Measurements from ENCODE around the gene DSG4. TPM values are rescaled to one million over a fixed set of nuclear protein-coding genes. Genes with fewer than 3 reads are reported as not detected.

Gene DSG4
- total and polyA plus RNA-seq, 4 donors, result under 0.01 TPM; not detected in 3

GRCh38 chr18:31393286-31393685 lies 16.7 kb downstream of the DSG4 start:
- H3K4me3 ChIP-seq (ENCODE audit: low read depth in 1 of 3, low read length in 3 of 3), result no peak overlapping the region
- TF ChIP-seq HNF4A (conservative IDR thresholded peaks at IDR 0.05), result no peak
- no peak for TF ChIP-seq YY1 (IDR thresholded peaks at IDR 0.05)
- no peak for TF ChIP-seq FOXA1 (IDR thresholded peaks at IDR 0.05)
- no peak for TF ChIP-seq ATF3 (IDR thresholded peaks at IDR 0.05)
- no peak for TF ChIP-seq REST (IDR thresholded peaks at IDR 0.05)
- TF ChIP-seq RAD21 (IDR thresholded peaks at IDR 0.05), result no peak
- no peak for TF ChIP-seq EGR1 (IDR thresholded peaks at IDR 0.05; ENCODE audit: low read depth in 2 of 2)
- no peak for TF ChIP-seq ZBTB33 (IDR thresholded peaks at IDR 0.05)
- TF ChIP-seq JUND (IDR thresholded peaks at IDR 0.05), result no peak
- TF ChIP-seq SP1 (IDR thresholded peaks at IDR 0.05), result no peak
- TF ChIP-seq HNF4G (IDR thresholded peaks at IDR 0.05), result no peak
- TF ChIP-seq MAX (IDR thresholded peaks at IDR 0.05), result no peak
- no peak for TF ChIP-seq CTCF (IDR thresholded peaks at IDR 0.05; ENCODE audit: low read depth, low read length, missing input control)
- TF ChIP-seq RXRA (IDR thresholded peaks at IDR 0.05), result no peak
- no peak overlapping the region for H3K9ac ChIP-seq (ENCODE audit: low read depth in 1 of 2, low read length in 2 of 2)
- H3K9me3 ChIP-seq (ENCODE audit: control insufficient read depth in 4 of 4, low read length in 3 of 4), result no peaks in the 10 kb centered on the region
- no peaks in the 10 kb centered on the region for H3K27me3 ChIP-seq (ENCODE audit: control insufficient read depth in 4 of 4, insufficient read depth in 4 of 4, low read length in 3 of 4)
- no peak for DNase-seq (ENCODE audit: low spot score)
- H3K27ac ChIP-seq (ENCODE audit: low read depth in 1 of 2, low read length in 2 of 2), result no peak overlapping the region
- 94% methylated on average over 3 of the region's 3 CpGs for WGBS
- no peaks in the 10 kb centered on the region for H3K36me3 ChIP-seq (ENCODE audit: control insufficient read depth in 4 of 4, insufficient read depth in 3 of 4, low read depth in 1 of 4, low read length in 3 of 4)
- peaks cover 2 to 8% (median 5%) of the 10 kb centered on the region in 4 donors for H3K4me1 ChIP-seq (ENCODE audit: control insufficient read depth in 4 of 4, insufficient read depth in 4 of 4, low read length in 3 of 4)

GRCh38 chr18:31396796-31397612 lies 20.4 kb downstream of the DSG4 start:
- no peak for DNase-seq (ENCODE audit: low spot score)
- Histone ChIP-seq H3K9me3 (ENCODE audit: control insufficient read depth in 4 of 4, low read length in 3 of 4) (no peaks in the 10 kb centered on the region), H3K27me3 (ENCODE audit: control insufficient read depth in 4 of 4, insufficient read depth in 4 of 4, low read length in 3 of 4) (no peaks in the 10 kb centered on the region), H3K4me3 (ENCODE audit: low read depth in 1 of 3, low read length in 3 of 3) (no peak overlapping the region), H3K9ac (ENCODE audit: low read depth in 1 of 2, low read length in 2 of 2) (no peak overlapping the region), H3K27ac (ENCODE audit: low read depth in 1 of 2, low read length in 2 of 2) (no peak overlapping the region), H3K4me1 (ENCODE audit: control insufficient read depth in 4 of 4, insufficient read depth in 4 of 4, low read length in 3 of 4) (peaks cover 2 to 16% (median 8%) of the 10 kb centered on the region in 4 donors), H3K36me3 (ENCODE audit: control insufficient read depth in 4 of 4, insufficient read depth in 3 of 4, low read depth in 1 of 4, low read length in 3 of 4) (no peaks in the 10 kb centered on the region)
- WGBS, result 55% methylated on average over 6 of the region's 6 CpGs
- TF ChIP-seq FOXA1 (IDR thresholded peaks at IDR 0.05) (no peak), MAX (IDR thresholded peaks at IDR 0.05) (no peak), JUND (IDR thresholded peaks at IDR 0.05) (no peak), RXRA (IDR thresholded peaks at IDR 0.05) (peak; percentile 72 to 79), HNF4A (conservative IDR thresholded peaks at IDR 0.05) (peak; percentile 42 to 63), HNF4G (IDR thresholded peaks at IDR 0.05) (no peak), NR2F2 (IDR thresholded peaks at IDR 0.05) (peak; percentile 78), ATF3 (IDR thresholded peaks at IDR 0.05) (no peak), EGR1 (IDR thresholded peaks at IDR 0.05; ENCODE audit: low read depth in 2 of 2) (no peak), TAF1 (conservative IDR thresholded peaks at IDR 0.05) (no peak), CTCF (IDR thresholded peaks at IDR 0.05; ENCODE audit: low read depth, low read length, missing input control) (no peak)
